ENCODE results near the gene TAS1R3.

The TAS1R3 gene

GRCh38 chr1:1346501-1346890, 15.4 kb downstream of the TAS1R3 start:
- in situ Hi-C loops (cut with MboI; ENCODE audit: low pct_unique_long_range_greater_than_20kb, low sequenced_read_pairs) = no loop called here
- no peak for DNase-seq

GRCh38 chr1:1347026-1347595, 16.0 kb downstream of the TAS1R3 start:
- in situ Hi-C loops (cut with MboI; ENCODE audit: low pct_unique_long_range_greater_than_20kb, low sequenced_read_pairs) = no loop called here
- no peak for DNase-seq

GRCh38 chr1:1347663-1348419, 16.8 kb downstream of the TAS1R3 start:
- in situ Hi-C loops (cut with MboI; ENCODE audit: low pct_unique_long_range_greater_than_20kb, low sequenced_read_pairs) = no loop called here
- DNase-seq = no peak

DNA sequence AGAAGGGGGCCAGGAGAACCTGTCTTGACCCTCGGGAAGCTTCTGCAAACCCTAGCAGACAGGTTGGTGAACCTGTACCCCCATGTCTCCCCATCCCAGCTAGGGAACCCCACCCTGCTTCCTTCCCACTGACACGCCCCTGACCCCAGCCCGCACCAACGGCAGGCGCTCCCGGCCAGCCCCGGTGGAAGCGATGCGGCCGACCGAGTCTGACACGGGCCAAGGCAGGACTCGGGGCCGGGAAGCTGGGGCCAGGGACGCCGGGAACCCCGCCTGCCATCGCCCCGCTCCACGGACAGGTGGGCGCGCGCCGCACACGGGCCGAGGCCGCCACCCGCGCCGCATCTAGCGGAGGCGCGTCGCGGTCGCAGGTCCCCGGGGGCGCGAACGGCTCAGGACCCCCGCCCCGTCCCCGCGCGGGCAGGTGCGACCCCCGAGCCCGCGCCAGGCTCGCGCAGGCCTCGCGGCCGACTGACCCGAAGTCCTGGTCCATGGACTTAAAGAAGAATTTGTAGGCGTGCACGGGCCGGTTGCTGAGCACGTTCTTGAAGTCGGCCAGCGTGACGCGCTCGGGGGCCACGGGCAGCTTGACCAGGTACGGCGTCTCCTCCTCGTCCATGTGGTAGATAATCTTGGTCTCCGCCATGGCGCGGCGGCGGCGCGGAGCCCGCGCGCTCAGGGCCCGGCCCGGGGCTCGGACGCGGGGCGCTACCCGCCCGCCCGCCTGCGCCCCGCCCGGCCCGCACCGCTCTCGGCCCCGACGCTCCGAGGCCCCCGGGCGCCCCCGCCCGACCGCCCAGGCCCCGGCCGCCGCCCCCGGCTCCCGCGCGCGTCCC, 17.6 kb downstream of the TAS1R3 start:
- DNase-seq = no peak
- in situ Hi-C loops (cut with MboI; ENCODE audit: low pct_unique_long_range_greater_than_20kb, low sequenced_read_pairs) = no loop called here

GRCh38 chr1:1349256-1350012, 18.4 kb downstream of the TAS1R3 start, which contains the start of gene DVL1:
Gene DVL1 (minus strand): TSS chr1:1349418. CDS start chr1:1349065, 353 bp downstream.
- in situ Hi-C loops (cut with MboI; ENCODE audit: low pct_unique_long_range_greater_than_20kb, low sequenced_read_pairs) = no loop called here
- DNase-seq = no peak

GRCh38 chr1:1351511-1352427, 20.7 kb downstream of the TAS1R3 start:
- DNase-seq = no peak
- in situ Hi-C loops (cut with MboI; ENCODE audit: low pct_unique_long_range_greater_than_20kb, low sequenced_read_pairs) = no loop called here

DNA sequence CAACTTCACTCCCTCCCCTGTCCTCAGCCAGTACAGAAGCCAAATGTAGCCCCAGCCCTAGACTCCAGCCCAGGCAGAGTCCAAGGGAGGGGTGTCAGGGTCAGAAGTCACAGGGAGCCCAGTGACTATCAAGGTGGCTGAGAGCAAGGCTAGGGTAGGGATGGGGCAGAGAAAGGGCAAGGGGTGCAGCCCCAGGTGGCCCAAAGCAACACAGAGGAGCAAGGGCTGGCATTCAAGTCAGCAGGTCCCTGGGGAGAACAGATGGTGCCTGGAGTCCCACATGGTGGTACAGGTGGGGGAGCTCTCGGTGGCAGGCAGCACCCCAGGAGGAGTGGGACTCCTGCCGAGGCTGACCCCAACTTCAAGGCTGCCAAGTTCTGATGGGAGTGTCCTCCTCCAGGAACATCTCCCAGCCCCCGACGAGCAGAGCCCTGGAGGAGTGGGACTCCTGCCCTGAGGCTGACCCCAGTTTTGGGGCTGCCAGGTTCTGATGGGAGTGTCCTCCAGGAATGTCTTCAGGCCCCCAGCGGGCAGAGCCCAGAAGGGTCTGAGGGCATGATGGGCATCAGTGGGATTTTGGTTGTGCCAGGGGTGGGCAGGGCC, 21.8 kb downstream of the TAS1R3 start:
- DNase-seq = no peak
- in situ Hi-C loops (cut with MboI; ENCODE audit: low pct_unique_long_range_greater_than_20kb, low sequenced_read_pairs) = no loop called here

- in situ Hi-C loops (cut with MboI; ENCODE audit: low pct_unique_long_range_greater_than_20kb, low sequenced_read_pairs) = no loop called here
- DNase-seq = no peak
Observed at GRCh38 chr1:1353389-1354151, 22.5 kb downstream of the TAS1R3 start.

DNA sequence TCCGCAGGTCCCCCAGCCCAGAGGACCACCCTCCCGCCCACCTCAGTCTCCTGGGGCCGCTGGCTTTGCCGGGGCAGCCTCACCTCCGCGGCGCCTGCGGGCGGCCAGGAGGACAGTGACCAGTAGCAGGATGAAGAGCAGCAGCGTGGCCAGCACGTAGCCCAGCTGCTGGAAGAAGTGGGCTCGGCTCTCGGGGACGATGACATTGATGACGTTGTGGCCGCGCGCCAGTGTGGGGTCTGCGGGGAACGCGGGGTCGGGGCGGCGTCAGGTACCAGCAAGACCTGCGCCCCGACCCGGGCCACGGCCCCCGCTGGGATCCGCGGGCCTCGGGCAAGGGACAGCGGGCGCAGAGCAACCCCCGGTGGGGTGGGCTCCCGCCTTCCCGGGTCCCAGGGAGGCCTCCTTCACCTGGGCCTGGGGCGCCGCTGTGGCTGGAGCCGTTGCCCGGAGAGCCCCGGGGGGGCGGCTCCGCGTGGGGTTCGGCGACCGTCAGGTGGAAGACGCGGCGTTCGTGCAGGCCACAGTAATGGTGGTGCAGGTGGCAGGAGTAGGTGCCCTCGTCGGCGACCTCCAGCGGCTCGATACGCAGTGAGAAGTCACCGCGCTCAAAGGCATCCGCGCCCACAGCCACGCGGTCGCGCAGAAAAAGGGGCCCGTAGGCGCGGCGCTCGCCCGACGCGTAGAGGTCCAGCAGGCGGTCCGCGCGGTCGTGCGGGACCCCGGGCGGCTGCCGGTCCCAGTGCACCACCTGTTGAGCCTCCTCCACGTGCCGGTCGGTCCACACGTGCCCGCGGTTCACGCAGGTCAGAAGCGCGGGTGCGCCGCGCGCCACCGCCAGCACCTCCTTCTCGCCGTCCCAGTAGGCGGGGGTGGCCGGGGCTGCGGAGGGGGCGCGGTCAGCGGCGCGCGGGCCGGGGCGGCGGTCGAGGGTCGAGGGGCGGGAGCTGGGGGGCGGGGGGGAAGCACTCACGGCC, 23.5 kb downstream of the TAS1R3 start:
- in situ Hi-C loops (cut with MboI; ENCODE audit: low pct_unique_long_range_greater_than_20kb, low sequenced_read_pairs) = no loop called here
- no peak for DNase-seq

GRCh38 chr1:1355416-1355815, 24.3 kb downstream of the TAS1R3 start:
- DNase-seq = no peak
- in situ Hi-C loops (cut with MboI; ENCODE audit: low pct_unique_long_range_greater_than_20kb, low sequenced_read_pairs) = no loop called here

- in situ Hi-C loops (cut with MboI; ENCODE audit: low pct_unique_long_range_greater_than_20kb, low sequenced_read_pairs) = no loop called here
- DNase-seq = no peak
Observed at GRCh38 chr1:1356166-1356795, 25.2 kb downstream of the TAS1R3 start.

- in situ Hi-C loops (cut with MboI; ENCODE audit: low pct_unique_long_range_greater_than_20kb, low sequenced_read_pairs) = no loop called here
- DNase-seq = no peak
Observed at GRCh38 chr1:1356796-1357401, 25.8 kb downstream of the TAS1R3 start.

GRCh38 chr1:1357871-1358432, 26.9 kb downstream of the TAS1R3 start:
- in situ Hi-C loops (cut with MboI; ENCODE audit: low pct_unique_long_range_greater_than_20kb, low sequenced_read_pairs) = no loop called here
- DNase-seq = no peak

DNA sequence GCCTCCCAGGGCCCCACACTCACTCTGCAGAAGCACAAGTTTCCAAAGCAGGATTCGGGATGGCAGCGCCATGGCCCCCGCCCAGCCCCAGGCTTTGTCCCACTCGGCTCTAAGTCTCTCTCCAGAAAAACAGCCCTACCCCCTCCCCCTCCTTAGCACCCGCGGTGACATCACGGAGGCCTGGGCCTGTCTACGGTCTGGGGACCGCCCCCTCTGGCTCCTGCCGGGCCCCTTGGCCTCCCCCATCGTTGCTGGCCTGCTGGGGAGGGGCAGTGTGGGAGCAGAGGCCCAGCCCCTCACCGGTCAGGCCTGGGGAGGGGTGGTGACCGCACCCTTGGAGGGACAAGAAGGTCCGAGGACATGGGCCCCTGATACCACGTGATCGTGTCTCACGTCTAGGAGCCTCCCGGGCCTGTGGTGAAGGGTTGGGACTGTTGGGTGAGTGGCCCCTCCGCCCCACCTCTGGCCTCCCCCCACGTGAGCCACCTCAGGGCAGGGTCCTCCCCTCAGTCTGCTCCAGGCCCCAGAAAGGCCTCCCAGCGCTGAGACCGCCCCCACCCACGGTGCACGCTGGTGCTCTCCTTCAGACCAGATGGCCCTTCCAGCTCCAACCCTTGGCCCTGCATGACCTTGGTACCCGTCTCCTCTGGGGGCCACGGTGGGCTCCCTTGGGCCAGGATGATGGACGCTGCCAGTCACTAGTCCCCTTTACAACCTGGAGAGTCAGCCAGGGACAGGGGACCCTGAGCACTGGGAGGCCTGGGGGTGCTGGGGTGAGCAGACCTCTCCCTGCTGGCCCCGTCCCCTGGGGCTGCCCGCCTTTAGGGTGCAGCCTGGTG, 27.6 kb downstream of the TAS1R3 start, which contains the start of gene MXRA8:
Gene MXRA8, minus strand, starts transcription at position 123 of the 839 bp plus-strand sequence. Its CDS starts 51 bp downstream, at position 72.
- no peak for DNase-seq
- in situ Hi-C loops (cut with MboI; ENCODE audit: low pct_unique_long_range_greater_than_20kb, low sequenced_read_pairs) = no loop called here

Data from KBM-7 (cell line).